ENCODE measurements around the gene MCUR1.

The MCUR1 gene

GRCh38 chr6:13813621-13814175, 659 bp downstream of the MCUR1 start:
- peak in 1 of 2 experiments; percentile 37 for DNase-seq (ENCODE audit: low read depth in 1 of 2, low spot score in 1 of 2)
- peak overlapping the region; percentile 91 for H3K4me3 ChIP-seq (replicated peaks; ENCODE audit: insufficient read depth, low read length)
- H3K27ac ChIP-seq (replicated peaks) = peak overlapping the region; percentile 80
- no peaks in the 10 kb centered on the region for H3K27me3 ChIP-seq (ENCODE audit: insufficient read depth, poor library complexity, severe bottlenecking)
- TF ChIP-seq REST (IDR thresholded peaks at IDR 0.05; ENCODE audit: insufficient replicate concordance, low read depth) (no peak), SPI1 (IDR thresholded peaks at IDR 0.05; ENCODE audit: borderline replicate concordance, low read depth) (no peak), GABPA (IDR thresholded peaks at IDR 0.05; ENCODE audit: low read depth) (no peak), POLR2AphosphoS5 (IDR thresholded peaks at IDR 0.05; ENCODE audit: low read depth) (no peak)
- TF ChIP-seq, protein P1, sequence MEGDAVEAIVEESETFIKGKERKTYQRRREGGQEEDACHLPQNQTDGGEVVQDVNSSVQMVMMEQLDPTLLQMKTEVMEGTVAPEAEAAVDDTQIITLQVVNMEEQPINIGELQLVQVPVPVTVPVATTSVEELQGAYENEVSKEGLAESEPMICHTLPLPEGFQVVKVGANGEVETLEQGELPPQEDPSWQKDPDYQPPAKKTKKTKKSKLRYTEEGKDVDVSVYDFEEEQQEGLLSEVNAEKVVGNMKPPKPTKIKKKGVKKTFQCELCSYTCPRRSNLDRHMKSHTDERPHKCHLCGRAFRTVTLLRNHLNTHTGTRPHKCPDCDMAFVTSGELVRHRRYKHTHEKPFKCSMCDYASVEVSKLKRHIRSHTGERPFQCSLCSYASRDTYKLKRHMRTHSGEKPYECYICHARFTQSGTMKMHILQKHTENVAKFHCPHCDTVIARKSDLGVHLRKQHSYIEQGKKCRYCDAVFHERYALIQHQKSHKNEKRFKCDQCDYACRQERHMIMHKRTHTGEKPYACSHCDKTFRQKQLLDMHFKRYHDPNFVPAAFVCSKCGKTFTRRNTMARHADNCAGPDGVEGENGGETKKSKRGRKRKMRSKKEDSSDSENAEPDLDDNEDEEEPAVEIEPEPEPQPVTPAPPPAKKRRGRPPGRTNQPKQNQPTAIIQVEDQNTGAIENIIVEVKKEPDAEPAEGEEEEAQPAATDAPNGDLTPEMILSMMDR (IDR thresholded peaks at IDR 0.05; ENCODE audit: insufficient read depth, low read length) = no peak

DNA sequence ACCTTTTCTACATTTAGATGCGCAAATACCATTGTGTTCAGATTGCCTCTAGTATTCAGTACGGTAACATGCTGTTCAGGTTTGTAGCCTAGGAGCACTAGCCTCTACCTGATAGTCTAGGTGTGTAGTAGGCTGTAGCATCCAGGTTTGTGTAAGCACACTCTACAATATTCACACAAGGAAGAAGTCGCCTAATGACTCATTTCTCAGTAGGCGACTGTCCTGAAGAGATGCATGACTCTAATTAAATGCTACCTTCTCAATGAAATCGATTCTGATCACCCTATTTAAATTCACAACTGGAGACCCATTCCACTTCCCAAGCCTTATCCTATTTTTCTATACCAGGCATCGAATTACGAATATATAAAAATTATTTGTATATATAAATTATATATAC, 1.3 kb downstream of the MCUR1 start:
- Histone ChIP-seq H3K27ac (replicated peaks) (peak overlapping the region; percentile 80), H3K4me3 (replicated peaks; ENCODE audit: insufficient read depth, low read length) (peak overlapping the region; percentile 91), H3K27me3 (ENCODE audit: insufficient read depth, poor library complexity, severe bottlenecking) (no peaks in the 10 kb centered on the region)
- TF ChIP-seq, protein P1 (IDR thresholded peaks at IDR 0.05; ENCODE audit: insufficient read depth, low read length) = no peak
- TF ChIP-seq POLR2AphosphoS5 (IDR thresholded peaks at IDR 0.05; ENCODE audit: low read depth) (no peak), SPI1 (IDR thresholded peaks at IDR 0.05; ENCODE audit: borderline replicate concordance, low read depth) (no peak), GABPA (IDR thresholded peaks at IDR 0.05; ENCODE audit: low read depth) (no peak), REST (IDR thresholded peaks at IDR 0.05; ENCODE audit: insufficient replicate concordance, low read depth) (no peak)
- DNase-seq (ENCODE audit: low read depth in 1 of 2, low spot score in 1 of 2) = no peak

- Histone ChIP-seq H3K4me3 (replicated peaks; ENCODE audit: insufficient read depth, low read length) (no peak overlapping the region), H3K27ac (replicated peaks) (no peak overlapping the region), H3K27me3 (ENCODE audit: insufficient read depth, poor library complexity, severe bottlenecking) (no peaks in the 10 kb centered on the region)
- TF ChIP-seq REST (IDR thresholded peaks at IDR 0.05; ENCODE audit: insufficient replicate concordance, low read depth) (no peak), GABPA (IDR thresholded peaks at IDR 0.05; ENCODE audit: low read depth) (no peak), POLR2AphosphoS5 (IDR thresholded peaks at IDR 0.05; ENCODE audit: low read depth) (no peak), SPI1 (IDR thresholded peaks at IDR 0.05; ENCODE audit: borderline replicate concordance, low read depth) (no peak)
- TF ChIP-seq, protein P1 (IDR thresholded peaks at IDR 0.05; ENCODE audit: insufficient read depth, low read length) = no peak
- DNase-seq (ENCODE audit: low read depth in 1 of 2, low spot score in 1 of 2) = no peak
Observed at GRCh38 chr6:13812359-13812642, 2.1 kb downstream of the MCUR1 start.

Data from HL-60 (cell line).